ENCODE measurements around the gene RASSF10.

Gene RASSF10

GRCh38 chr11:13008625-13009475 lies at the start of gene RASSF10:
TSS of gene RASSF10 (plus strand) at chr11:13009316. CDS start at chr11:13009577, 261 bp downstream.
- DNase-seq = no peak

GRCh38 chr11:12961615-12962014 lies 47.5 kb upstream of the RASSF10 start:
- DNase-seq = no peak

DNA sequence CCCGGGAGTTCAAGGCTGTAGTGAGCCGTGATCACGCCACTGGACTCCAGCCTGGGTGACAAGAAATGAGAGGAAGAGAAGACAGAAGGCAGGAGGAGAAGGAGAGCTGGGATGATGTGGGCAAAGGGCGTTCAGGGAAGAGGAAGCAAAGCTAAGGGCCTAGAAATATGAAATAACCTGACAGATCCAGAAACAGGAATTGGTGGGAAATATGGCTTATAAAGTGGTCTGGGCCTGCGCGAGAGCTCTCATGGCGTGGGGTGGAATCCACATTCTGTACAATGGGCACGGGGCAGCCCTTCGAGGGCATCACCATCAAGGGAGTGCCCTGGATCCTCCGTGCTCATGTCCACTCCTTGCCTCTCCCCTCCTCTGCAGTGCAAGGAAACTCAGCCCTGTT lies 46.8 kb upstream of the RASSF10 start:
- DNase-seq = no peak

DNA sequence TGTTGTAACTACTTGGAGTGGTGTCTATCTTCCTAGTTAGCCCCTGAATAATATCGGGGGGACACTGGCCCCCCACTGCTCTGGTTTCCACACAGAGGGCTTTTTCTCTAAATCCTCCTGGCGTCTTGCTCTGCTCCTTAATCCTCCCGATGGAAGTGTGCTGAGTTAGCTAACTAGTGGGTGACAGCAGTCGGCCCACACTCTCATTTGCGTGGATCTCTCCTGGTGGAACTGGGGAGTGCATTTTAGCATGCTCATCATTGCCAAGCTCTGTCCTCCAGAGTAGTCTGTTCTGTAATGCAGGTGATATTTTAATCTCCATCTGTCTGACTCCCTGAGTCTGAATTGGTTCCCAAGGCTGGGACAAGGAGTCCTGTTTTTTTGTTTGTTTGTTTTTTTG lies 46.1 kb upstream of the RASSF10 start:
- no peak for DNase-seq

DNA sequence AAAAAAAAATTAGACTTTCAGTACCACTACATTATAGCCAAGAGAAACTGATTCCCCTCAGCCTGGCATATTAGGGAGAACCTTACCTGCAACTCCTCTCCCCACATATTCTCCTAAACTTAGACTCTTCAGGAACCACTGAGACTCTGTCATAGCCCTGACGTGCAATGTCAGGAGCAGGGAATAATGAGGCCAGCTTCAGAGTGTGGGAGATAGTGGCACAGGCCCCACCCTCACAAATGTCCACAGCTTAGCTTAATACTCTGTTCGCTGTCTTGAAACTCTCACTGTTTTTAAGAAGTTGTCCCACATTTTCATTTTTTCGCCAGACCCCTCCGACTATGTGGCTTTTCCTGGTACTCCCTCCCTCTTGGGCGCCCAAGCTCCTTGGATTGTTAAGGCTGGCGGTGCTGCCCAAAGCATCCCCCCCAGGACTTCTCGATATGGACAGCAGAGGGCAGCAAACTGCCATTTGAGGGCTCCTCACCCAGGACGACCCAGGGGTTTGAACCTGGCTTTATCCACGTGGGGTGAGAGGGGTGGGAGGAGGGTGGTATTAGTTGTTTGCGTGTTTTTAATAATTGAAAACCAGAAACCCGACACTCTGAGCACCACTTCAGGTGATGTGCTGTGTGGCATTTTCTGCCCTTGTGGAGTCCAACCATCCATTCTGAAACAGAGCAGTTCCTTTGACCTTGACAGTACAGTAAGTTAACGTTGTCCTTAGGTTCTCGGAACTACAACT lies 45.2 kb upstream of the RASSF10 start:
- peak; percentile 6 to 44 (median 30) for DNase-seq

GRCh38 chr11:12964650-12965049 lies 44.5 kb upstream of the RASSF10 start:
- no peak for DNase-seq

GRCh38 chr11:12966002-12966401 lies 43.1 kb upstream of the RASSF10 start:
- DNase-seq = no peak

- DNase-seq = no peak
These were observed 41.0 kb upstream of the RASSF10 start for GRCh38 chr11:12968101-12968500.

DNA sequence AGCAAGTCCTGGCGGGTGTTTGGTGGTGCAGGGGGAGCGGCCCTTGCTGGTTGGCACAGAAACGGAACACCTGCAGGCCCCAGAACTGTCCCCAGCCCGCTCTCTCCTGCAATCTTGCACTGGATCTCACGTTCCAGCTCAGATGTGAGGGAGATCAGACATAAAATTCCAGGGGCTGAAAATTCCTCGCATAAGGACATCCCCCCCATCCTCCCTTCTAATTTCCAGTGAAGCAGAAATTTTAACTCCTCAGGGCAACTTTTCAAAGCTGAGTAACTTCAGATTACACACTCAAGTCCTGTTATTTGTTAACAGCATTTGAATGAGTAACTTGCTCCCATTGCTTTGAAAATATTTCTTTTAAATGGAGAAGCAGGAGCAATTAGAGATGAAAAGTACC lies 40.3 kb upstream of the RASSF10 start:
- DNase-seq = no peak

DNA sequence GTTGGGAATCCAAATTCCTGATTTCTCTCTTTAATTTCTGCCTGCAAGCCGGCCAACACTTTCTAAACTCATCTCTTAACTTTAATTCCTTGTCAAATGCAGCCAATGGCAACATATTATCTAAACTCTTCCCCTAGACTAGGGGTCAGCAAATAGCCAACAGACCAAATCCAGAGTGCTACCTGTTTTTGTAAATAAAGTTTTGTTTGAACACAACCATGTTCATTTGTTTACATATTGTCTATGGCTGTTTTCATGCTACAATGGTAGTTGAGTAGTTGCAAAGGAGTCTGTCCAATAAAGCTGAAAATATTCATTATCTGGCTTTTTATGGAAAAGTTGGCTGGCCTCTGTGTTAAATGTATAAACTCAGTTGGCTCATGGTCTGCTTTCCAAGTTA lies 37.2 kb upstream of the RASSF10 start:
- DNase-seq = no peak

- DNase-seq = no peak
These were observed 35.5 kb upstream of the RASSF10 start for GRCh38 chr11:12973528-12974181.

DNA sequence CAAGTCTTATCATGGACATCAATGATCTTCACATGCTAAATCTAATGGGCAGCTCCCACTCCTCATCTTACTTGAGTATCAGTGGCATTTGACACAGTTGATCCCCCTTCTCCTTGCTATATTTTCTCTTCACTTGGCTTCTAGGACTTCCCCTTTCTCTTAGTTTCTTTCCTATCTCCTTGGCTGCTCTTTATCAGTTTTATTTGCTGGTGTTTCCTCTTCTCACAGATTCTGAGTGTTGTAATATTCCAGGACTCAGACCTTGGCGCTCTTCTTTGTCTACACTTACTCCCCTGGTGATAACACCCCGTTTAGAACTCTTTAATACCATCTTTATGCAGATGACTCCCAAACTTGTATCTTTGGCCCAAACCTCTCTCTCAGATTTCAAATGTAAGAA lies 33.9 kb upstream of the RASSF10 start:
- DNase-seq = no peak

DNA sequence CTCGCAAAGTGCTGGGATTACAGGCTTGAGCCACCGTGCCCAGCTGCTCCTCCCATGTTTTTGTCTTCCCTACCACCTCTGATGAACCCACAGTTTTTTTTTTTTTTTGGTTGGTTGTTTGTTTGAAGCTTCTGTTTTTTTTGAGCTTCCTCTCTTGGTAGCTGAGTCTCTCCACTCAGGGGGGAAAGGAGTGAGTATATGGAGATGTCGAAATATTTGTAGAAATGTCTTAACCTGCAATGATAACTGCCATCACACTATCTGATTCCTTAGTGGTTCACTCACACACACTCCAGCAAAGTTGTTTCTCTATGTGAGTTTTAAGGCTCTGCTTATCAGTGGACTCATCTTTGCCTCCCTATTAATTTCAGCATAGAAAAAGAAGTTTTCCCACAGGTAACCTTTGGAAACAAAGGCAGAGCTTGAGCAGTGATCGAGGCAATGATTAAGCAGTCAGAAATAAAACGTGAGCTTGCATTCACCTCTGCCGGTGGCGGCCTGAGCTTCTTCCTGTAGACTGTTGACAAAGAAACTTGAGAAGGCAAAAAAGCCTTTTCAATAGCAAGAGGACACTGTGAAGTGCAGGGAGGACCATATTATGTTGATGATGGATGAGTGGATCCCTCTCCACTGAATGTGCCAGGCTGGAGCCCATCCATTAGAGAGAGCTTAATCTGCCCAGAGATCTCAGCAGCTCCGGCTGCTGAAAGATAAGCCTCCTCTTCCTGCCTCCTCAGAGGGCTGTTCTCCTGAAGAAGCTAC lies 29.0 kb upstream of the RASSF10 start:
- DNase-seq = no peak

DNA sequence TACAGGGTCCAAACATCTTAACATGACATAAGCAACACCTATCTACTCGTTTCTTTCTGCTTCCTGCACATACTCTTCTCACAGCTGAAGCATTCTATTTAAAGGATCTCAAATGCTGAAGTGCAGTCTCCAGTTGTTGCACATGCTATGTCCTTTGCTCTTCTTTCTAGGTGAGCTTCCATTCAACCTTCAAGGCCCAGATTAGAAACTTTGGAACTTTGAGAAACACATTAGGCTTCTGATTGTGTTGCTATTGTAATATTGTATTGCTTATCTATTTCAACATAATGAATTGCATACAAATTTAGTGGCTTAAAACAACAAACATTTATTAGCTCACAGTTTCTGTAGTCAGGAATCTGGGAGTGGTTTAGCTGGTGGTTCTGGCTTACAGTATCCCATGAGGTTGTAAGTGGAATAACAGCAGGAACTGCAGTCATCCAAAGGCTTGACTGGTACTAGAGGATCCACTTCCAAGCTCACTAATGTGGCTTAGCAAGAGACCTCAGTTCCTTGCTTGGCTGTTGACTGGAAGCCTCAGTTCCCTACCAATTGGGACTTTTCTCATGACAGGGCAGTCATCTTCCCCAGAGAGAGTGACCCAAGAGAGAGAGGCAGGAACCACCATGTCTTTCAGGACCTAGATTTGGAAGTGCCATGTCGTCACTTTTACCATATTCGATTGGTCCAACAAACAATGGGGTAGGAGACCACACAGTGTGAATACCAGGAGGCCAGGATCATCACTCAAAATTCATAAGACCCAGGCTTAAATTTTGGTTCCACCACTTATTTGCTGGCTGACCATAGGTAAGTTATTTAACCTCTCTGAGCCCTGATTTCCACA lies 27.2 kb upstream of the RASSF10 start:
- DNase-seq = no peak

DNA sequence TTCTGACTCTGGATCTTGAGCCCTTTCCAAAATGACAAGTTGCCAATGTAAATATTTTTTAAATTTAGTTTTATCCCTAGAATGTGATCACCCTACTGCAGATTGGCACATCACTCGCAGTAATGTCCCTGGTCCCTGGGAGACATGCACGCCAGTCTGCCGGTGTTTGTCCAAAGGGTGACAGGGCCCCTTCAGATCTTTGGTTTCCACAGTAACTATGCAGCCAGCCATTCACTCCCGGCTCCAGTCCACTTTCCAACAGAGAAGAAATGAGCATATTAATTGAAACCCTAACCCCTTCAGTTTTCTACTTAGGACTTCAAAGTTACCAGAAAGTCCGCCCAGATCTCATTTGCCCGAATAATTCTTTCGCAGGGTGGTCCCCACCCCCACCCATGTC lies 25.8 kb upstream of the RASSF10 start:
- DNase-seq = no peak

DNA sequence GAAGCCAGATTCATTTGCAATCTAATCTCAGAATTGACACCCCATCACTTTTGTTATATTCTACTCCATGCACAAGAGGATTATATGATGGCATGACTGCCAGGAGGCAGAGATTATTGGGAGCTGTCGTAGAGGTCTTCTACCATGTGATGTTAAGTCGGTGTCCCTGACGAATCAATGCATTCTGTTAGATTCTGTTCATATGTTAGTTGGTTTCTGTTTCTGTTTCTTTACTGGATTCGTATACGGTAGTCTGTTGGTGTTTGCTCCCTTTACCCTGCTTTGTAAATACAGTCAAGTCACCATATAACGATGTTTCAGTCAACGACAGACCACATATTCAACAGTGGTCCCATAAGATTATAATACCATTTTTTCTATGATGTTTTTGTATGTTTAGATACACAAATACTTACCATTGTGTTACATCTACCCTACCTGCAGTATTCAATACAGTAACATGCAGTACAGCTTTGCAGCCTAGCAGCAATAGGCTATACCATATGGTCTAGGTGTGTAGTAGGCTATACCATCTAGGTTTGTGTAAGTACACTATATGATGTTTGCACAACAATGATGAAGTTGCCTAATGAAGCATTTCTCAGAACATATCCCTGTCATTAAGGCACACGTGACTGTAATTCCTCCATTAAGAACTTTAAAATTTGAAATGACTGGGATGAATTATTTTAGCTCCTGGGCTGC lies 22.8 kb upstream of the RASSF10 start:
- no peak for DNase-seq

- no peak for DNase-seq
These were observed 19.5 kb upstream of the RASSF10 start for GRCh38 chr11:12989428-12990161.

GRCh38 chr11:12990162-12990480 lies 19.0 kb upstream of the RASSF10 start:
- no peak for DNase-seq

GRCh38 chr11:12991426-12991825 lies 17.7 kb upstream of the RASSF10 start:
- no peak for DNase-seq

DNA sequence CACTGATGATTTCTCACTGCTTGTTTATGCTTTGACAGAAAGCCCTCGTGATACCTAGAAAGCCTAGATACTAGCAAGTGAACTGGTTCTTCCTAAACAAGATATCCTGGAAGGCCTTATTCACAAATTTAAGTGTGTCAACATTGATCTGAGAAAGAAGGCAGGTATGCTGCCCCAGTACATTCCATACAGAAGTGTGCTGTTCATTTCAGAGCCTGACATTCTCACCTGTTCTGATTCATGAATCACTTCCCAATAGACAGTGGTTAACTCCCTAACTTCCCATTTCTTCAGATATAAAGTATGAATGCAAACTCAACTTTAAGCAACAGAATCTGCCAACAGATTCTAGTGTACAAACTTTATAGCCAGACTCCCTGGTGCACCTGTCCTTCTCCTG lies 15.5 kb upstream of the RASSF10 start:
- no peak for DNase-seq

DNA sequence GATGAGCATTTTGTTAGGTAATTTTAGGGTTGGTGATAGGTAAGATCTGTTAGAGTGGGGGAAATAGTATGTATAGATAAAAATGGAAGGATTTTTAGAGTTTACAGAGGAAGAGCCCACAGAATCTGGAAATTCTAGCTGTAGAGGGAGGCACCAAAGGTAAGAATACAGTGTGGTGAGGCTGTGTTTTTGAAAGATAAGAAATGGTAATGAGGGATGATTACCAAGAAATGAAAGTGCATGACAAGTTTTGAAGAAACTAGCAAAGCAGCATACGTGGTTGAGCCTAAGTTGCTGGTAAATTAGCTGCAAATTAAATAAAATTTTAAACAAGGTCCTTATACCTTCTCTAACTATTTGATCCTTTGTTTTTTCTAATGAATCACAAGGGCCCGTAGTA lies 14.6 kb upstream of the RASSF10 start:
- DNase-seq = no peak
